Limb (tissue), 2 donors: ENCODE measurements around the gene KDM5B.
"Not testable (repeated sequence)": the region's sequence is repeated elsewhere in the genome, so short reads cannot be mapped to it uniquely, and the experiment has no call there.

Experiments used
- DNase-seq, 2 donors: peaks; one replicate each; pipeline ENCODE4 v3.0.0-alpha.2; 2016; ENCODE audit errors: extremely low spot score in 2 of 2

Gene KDM5B

DNA sequence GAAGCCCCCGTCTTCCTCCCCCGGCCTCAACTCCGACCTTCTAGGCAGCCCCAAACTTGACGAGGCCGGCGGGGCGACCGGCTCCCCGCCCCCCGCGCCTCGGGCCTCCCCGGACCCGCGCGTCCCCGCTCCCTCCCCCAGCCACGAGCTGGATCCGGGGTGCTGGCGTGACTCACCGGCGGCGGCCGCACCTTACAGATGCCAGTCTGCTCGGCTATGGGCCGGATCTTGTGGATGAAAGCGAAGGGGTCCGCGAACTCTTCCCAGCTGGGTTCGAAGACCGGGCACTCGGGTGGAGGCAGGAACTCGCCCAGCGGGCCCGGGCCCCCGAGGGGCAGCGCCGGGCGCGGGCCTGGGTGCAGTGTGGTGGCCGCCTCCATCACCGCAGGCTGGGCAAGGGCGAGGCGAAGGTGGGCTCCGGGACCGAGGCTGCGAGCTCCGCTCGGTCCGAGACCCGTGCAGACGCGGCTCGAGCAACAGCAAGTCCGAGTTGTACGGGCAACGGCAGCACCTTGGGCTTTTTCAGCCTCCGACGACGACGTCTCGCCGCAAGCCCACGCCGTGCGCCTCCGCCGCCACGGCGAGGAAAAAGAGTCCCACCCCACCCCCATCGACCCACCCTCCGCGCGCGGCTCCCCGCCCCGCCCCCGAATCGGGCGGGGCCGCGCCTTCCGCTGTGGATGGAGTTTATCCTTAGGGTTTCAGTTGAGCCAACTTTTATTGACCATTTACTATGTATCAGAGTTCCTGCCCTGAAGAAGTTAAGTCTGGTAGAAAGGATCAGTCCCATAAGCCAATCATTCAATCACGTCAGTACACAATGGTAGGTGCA lies at the start of gene KDM5B:
KDM5B (minus strand) TSS at position 496 of the 832 bp plus-strand sequence; CDS start at position 380, 116 bp downstream.
- peak; percentile 47 to 88 for DNase-seq

DNA sequence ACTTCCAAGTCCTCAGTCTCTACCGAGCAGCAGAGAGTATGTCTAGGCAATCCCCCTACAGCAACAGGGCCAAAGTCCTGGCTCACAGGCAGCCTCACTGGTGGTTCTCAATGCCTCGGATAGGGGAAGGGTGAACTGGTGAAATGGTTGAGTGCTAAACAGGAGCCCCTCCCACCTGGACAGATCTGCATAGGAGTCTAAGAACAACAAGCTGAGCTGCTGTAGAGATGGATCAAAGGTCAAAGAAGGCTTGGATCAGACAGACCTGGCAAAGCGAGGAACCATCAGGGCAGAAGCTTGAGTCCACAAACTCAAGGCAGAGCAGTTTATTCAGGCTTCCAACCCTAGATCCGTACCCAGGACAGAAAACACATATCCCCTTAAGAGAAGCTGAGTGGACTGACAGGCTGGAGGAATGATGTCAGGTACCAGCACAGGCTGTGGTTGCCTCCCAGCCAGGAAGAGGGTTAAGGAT lies 49.0 kb upstream of the KDM5B start:
- no peak for DNase-seq

GRCh38 chr1:202856014-202856413 lies 47.8 kb upstream of the KDM5B start:
- DNase-seq, result no peak

DNA sequence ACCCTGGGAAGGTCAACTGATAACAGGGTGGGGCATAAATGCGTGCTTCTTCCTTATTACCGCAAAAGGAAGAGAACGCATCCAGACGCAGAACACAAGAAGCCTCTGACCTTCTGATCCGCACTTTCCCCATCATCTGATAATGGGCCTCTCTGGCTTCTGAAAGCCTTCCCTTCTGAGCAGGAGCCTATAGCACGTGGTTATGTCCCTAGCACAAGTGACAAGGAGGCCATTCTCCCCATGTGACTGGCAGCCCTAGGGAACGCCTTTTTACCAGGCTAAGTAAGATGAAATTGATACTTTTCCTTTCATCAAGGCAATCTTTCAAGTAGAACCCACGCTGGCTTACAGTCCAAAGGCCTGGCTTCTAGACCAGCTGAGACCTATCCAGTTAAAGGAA lies 46.6 kb upstream of the KDM5B start:
- no peak for DNase-seq

DNA sequence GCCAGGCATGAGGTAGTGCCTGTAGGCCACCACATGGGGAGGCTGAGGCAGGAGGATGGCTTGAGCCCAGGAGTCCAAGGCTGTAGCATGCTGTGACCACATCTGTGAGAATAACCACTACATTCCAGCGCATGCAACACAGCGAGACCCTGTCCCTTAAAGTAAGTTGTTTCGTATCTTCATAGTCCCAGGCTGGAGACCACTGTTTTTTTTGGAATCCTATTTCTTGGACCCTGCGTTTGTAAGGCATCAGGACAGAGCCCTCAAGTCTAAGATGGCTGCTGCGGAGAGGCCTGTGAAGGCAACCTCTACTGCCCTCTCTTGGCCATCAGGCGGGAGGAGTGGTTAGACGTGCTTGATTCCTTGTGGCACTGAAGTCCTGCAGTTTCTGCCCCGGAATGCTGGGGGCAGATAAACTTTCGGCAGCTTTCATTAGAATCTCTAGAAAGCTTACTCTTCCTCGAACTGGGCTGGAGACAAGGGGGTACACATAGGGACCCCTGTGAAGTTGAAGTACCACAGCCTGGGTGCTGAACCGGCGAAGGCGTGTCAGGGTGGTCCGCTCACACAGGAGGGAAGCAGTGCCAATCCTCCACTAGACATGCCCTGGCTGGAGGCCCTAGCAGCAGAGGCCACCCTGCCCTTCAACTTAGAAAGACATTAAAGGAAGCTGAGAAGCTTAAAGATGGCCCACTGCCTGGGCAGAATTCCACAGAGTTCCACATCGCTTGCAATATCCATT lies 44.1 kb upstream of the KDM5B start:
- DNase-seq, result no peak

- DNase-seq, result no peak
Measured at GRCh38 chr1:202850593-202851362, 42.6 kb upstream of the KDM5B start.

DNA sequence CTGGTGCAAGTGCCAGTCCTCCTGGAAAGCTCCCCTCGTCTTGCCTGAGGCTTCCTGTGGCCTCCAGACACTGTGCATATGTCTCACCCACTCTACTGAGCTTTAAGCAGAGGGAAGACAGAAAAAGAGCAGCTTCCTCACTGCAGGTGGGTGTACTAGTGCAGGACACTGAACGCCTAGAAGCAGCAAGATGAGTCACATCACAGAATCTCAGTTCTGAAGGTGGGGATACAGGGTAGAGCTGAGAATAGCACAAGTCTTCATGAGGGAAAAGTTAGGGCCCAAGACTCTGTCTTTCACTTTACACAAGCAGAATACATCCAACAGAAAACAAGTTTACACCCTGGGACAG lies 39.9 kb upstream of the KDM5B start:
- DNase-seq, result no peak

- DNase-seq, result no peak
Measured at GRCh38 chr1:202844935-202845334, 36.7 kb upstream of the KDM5B start.

DNA sequence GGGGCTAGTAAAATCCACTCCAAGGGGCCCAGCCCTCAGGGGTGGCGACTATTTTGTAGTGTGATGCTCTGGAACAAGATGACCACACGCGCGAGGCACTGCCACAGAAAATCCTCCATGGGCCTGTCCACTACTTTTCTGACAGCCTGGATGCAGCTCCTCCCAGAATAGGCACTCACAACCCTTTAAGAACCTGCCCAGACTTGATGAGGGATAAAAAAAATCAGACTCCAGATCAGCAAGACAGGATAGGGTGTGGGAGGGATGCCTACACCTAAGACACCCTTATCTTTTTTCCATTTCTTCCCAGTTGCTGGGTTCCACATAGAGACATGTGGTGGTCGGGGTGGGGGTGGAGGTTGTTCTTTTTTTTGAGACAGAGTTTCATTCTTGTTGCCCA lies 36.0 kb upstream of the KDM5B start:
- DNase-seq, result no peak

GRCh38 chr1:202843081-202843480 lies 34.9 kb upstream of the KDM5B start:
- DNase-seq, result peak in 1 of 2 donors; percentile 43

GRCh38 chr1:202837746-202838262 lies 29.6 kb upstream of the KDM5B start:
- no peak for DNase-seq

GRCh38 chr1:202836623-202837403 lies 28.6 kb upstream of the KDM5B start:
- no peak for DNase-seq

GRCh38 chr1:202835548-202836072 lies 27.4 kb upstream of the KDM5B start:
- no peak for DNase-seq

GRCh38 chr1:202834771-202835547 lies 26.7 kb upstream of the KDM5B start:
- DNase-seq, result no peak

GRCh38 chr1:202831906-202832305 lies 23.7 kb upstream of the KDM5B start:
- DNase-seq, result no peak

DNA sequence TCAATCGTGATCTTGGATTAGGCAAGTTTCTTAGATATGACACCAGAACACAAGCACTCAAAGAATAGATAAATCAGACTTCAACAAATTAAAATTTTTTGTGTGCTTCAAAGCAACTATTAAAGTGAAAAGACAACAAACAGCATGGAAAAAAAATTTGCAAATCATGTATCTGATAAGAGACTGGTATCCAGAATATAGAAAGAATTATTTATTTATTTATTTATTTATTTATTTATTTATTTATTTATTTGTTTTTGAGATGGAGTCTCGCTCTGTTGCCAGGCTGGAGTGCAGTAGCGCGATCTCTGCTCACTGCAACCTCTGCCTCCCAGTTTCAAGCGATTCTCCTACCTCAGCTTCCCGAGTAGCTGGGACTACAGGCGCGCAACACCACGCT lies 21.0 kb upstream of the KDM5B start:
- DNase-seq, result not testable (repeated sequence)

DNA sequence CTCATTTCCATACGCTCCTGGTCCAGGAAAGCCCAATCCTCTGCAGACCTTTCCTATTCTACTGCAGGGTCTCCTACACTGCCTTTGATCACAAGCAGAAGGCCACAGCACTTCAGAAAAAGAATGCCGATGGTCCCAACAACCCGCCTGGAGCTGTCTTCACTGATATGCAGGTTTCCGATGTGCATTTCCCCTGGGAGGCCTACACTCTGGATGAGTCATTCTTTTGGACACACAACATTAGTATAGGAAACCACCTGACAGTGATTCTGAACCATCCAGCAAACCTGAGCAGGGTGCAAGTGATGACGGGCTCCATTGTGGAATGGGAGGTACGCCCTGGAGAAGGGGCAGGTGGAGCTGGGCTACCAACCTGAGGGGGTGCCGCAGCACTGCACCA lies 17.5 kb upstream of the KDM5B start:
- DNase-seq, result no peak

DNA sequence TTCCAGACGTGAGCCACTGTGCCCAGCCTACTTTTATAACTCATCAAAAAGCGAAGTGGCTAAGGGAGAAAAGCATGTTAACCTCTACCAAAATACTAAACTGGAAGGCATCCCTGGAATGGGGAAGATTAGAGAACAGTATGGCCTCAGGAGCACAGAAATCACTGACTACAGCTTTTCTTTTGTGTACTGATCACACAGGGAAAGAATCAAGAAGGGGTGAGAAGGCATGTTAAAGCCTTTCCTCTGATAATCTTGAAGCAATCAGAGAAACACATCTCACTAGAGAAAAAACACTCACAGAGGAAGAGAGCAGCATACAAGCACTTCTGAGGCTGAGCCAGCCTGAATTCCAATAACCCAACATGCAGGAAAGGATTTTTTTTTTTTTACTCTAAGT lies 13.2 kb upstream of the KDM5B start:
- no peak for DNase-seq

DNA sequence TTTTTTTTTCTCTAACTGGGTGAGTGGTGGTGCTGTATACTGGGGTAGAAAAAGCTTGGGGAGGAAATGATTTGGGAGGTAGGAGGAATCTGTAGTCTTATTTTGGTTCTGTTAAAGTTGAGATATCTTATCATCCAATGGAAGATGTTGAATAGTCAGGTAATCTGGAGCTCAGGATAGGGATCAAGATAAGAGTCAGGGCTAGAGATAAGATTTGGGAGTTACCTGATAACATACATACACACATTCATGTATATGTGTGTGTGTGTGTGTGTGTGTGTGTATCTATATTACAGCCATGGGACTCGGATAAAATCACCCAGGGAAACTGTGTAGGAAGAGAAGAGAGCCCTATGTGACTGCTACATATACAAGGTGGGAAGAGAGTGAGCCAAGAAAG lies 10.6 kb upstream of the KDM5B start:
- DNase-seq, result no peak

GRCh38 chr1:202815120-202815519 lies 6.9 kb upstream of the KDM5B start:
- no peak for DNase-seq
